Measurements from ENCODE around the gene GLG1. TPM values are rescaled to one million over a fixed set of nuclear protein-coding genes. Genes with fewer than 3 reads are reported as not detected.
"Not testable (repeated sequence)": the region's sequence is repeated elsewhere in the genome, so short reads cannot be mapped to it uniquely, and the experiment has no call there.

The GLG1 gene
- total RNA-seq, 1 donor from 2014 or later = 276 TPM

DNA sequence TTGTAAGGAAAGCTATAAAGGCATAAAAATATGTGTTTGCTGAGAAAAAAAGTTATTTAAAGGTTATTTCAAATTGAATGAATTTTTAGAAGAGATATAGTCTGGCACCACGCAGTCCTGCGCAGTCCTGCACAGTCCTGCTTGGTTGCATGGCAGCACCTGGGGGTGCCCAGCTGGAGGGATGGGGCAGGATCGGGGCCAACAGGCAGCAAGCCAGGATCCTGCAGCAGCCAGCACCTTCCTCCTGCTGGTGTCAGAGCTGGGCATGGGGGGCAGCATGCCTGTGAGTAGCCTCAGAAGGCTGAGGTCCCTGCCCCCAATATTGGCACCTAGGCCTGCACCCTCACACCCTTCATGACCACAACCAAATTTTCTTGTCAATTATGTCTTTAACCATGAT is 46.0 kb downstream of the GLG1 start:
- Mint-ChIP-seq H3K9me3 (ENCODE audit: low read depth) (no peaks in the 10 kb centered on the region), H3K4me3 (ENCODE audit: unreplicated experiment) (no peak overlapping the region), H3K4me1 (ENCODE audit: low read depth) (peaks cover 46% of the 10 kb centered on the region), H3K27ac (ENCODE audit: unreplicated experiment) (no peak overlapping the region), H3K27me3 (ENCODE audit: low read depth) (no peaks in the 10 kb centered on the region), H3K36me3 (ENCODE audit: low read depth) (no peaks in the 10 kb centered on the region)
- TF ChIP-seq, protein P1, sequence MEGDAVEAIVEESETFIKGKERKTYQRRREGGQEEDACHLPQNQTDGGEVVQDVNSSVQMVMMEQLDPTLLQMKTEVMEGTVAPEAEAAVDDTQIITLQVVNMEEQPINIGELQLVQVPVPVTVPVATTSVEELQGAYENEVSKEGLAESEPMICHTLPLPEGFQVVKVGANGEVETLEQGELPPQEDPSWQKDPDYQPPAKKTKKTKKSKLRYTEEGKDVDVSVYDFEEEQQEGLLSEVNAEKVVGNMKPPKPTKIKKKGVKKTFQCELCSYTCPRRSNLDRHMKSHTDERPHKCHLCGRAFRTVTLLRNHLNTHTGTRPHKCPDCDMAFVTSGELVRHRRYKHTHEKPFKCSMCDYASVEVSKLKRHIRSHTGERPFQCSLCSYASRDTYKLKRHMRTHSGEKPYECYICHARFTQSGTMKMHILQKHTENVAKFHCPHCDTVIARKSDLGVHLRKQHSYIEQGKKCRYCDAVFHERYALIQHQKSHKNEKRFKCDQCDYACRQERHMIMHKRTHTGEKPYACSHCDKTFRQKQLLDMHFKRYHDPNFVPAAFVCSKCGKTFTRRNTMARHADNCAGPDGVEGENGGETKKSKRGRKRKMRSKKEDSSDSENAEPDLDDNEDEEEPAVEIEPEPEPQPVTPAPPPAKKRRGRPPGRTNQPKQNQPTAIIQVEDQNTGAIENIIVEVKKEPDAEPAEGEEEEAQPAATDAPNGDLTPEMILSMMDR (IDR thresholded peaks at IDR 0.05) = no peak
- DNase-seq (ENCODE audit: low spot score) = no peak

- no peak overlapping the region for H3K4me3 Mint-ChIP-seq (ENCODE audit: unreplicated experiment)
- no peaks in the 10 kb centered on the region for H3K9me3 Mint-ChIP-seq (ENCODE audit: low read depth)
- no peak overlapping the region for H3K27ac Mint-ChIP-seq (ENCODE audit: unreplicated experiment)
- H3K27me3 Mint-ChIP-seq (ENCODE audit: low read depth) = no peaks in the 10 kb centered on the region
- peaks cover 27% of the 10 kb centered on the region for H3K4me1 Mint-ChIP-seq (ENCODE audit: low read depth)
- H3K36me3 Mint-ChIP-seq (ENCODE audit: low read depth) = no peaks in the 10 kb centered on the region
- TF ChIP-seq, protein P1 (IDR thresholded peaks at IDR 0.05) = no peak
- no peak for DNase-seq (ENCODE audit: low spot score)
Observed at GRCh38 chr16:74558873-74559272, 48.0 kb downstream of the GLG1 start.

DNA sequence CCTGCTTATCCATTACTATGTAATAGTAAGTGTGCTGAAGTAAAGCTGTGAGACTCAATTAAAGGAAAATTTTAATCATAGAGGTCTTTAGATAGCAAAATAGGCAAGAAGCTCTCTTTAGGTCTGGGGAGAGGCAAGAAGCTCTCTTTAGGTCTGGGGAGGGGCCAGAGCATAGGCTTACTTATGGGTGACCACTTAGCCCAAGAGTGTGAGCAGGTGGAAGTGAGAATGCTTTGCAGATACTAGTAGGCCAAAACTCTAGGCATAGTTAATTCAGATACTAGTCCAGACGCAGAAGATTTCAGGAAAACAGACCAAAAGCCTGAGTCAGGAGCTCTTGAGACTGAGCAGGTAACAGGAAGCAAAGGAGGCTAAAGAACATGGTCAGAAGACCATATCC is 49.6 kb downstream of the GLG1 start:
- peak overlapping the region; percentile 14 for H3K27ac Mint-ChIP-seq (ENCODE audit: unreplicated experiment)
- DNase-seq (ENCODE audit: low spot score) = no peak
- no peaks in the 10 kb centered on the region for H3K36me3 Mint-ChIP-seq (ENCODE audit: low read depth)
- TF ChIP-seq, protein P1 (IDR thresholded peaks at IDR 0.05) = no peak
- H3K9me3 Mint-ChIP-seq (ENCODE audit: low read depth) = no peaks in the 10 kb centered on the region
- no peaks in the 10 kb centered on the region for H3K27me3 Mint-ChIP-seq (ENCODE audit: low read depth)
- no peak overlapping the region for H3K4me3 Mint-ChIP-seq (ENCODE audit: unreplicated experiment)
- H3K4me1 Mint-ChIP-seq (ENCODE audit: low read depth) = peaks cover 20% of the 10 kb centered on the region

- H3K27me3 Mint-ChIP-seq (ENCODE audit: low read depth) = no peaks in the 10 kb centered on the region
- H3K9me3 Mint-ChIP-seq (ENCODE audit: low read depth) = no peaks in the 10 kb centered on the region
- no peak for DNase-seq (ENCODE audit: low spot score)
- TF ChIP-seq, protein P1 (IDR thresholded peaks at IDR 0.05) = no peak
- H3K4me1 Mint-ChIP-seq (ENCODE audit: low read depth) = peaks cover 15% of the 10 kb centered on the region
- H3K4me3 Mint-ChIP-seq (ENCODE audit: unreplicated experiment) = no peak overlapping the region
- no peaks in the 10 kb centered on the region for H3K36me3 Mint-ChIP-seq (ENCODE audit: low read depth)
- H3K27ac Mint-ChIP-seq (ENCODE audit: unreplicated experiment) = no peak overlapping the region
Observed at GRCh38 chr16:74556375-74556922, 50.5 kb downstream of the GLG1 start.

DNA sequence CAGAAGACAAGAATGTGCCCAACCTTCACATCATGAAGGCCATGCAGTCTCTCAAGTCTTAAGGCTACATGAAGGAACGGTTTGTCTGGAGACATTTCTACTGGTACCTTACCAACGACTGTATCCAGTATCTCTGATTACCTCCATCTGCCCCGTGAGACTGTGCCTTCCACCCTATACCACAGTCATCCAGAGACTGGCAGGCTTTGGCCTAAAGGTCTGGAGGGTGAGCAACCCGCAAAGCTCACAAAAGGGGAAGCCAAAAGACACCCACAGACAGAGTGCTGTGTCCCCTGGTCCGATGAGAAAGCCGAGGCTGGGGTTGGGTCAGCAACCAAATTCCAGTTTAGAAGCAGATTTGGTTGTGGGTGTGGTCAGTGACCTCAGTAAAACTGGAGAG is 54.6 kb downstream of the GLG1 start:
- H3K27ac Mint-ChIP-seq (ENCODE audit: unreplicated experiment); H3K36me3 Mint-ChIP-seq (ENCODE audit: low read depth); H3K27me3 Mint-ChIP-seq (ENCODE audit: low read depth); H3K4me3 Mint-ChIP-seq (ENCODE audit: unreplicated experiment); H3K9me3 Mint-ChIP-seq (ENCODE audit: low read depth); DNase-seq (ENCODE audit: low spot score): not testable (repeated sequence)
- peaks cover 22% of the 10 kb centered on the region for H3K4me1 Mint-ChIP-seq (ENCODE audit: low read depth)

DNA sequence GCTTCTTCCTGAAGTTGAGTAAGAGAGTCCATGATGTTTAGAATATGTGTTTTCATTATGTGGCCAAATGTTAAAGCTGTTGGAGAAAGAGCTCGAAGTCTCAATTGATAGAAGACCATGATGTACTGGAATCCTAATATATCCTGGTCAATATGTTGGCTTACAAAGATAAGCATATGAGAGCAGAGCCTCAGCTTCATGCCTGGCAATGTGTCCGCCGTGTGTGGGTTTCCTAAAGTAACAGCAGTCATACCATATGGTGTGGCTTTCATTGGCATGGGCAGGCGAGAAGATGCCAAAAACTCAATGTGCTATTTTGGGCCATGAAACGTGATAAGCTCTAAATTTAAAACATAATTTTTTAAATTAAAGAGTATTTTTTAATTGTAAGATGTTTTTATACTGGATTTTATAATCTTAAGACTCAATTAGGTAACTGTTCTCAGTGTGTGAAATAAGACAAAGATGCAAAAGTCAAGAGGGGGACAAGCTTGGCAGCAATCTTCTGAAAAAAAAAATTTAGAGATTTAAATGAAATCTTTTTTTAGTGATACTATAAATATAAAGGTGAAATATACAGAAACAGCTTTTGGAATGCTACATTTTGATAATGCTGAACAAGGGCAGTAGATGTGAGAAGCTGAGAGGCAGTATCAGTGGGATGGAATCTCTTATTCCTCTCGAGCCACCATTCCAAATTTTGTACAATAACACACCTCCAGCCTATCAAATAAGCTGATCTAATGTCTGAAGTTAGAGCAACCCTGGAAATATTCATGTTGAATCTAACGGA is 56.5 kb downstream of the GLG1 start:
- not testable (repeated sequence) for H3K4me3 Mint-ChIP-seq (ENCODE audit: unreplicated experiment); H3K9me3 Mint-ChIP-seq (ENCODE audit: low read depth); H3K36me3 Mint-ChIP-seq (ENCODE audit: low read depth)

DNA sequence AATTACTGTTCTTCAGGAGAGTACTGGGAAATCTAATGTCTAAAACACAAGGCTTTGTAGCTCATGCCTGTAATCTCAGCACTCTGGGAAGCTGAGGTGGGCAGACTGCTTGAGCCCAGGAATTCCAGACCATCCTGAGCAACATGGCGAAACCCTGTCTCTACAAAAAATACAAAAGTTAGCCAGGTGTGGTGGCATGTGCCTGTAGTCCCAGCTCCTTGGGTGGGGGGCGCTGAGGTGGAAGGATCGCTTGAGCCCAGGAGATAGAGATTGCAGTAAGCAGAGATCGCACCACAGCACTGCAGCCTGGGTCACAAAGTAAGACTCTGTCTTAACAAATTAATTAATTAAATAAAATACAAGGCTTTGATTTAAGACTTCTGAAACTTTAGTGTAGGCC is 60.8 kb downstream of the GLG1 start:
- H3K27ac Mint-ChIP-seq (ENCODE audit: unreplicated experiment); DNase-seq (ENCODE audit: low spot score); H3K4me3 Mint-ChIP-seq (ENCODE audit: unreplicated experiment); H3K36me3 Mint-ChIP-seq (ENCODE audit: low read depth); H3K9me3 Mint-ChIP-seq (ENCODE audit: low read depth); H3K27me3 Mint-ChIP-seq (ENCODE audit: low read depth): not testable (repeated sequence)
- peaks cover 24% of the 10 kb centered on the region for H3K4me1 Mint-ChIP-seq (ENCODE audit: low read depth)

More for the DNA sequence above, 56.5 kb downstream of the GLG1 start:
- DNase-seq (ENCODE audit: low spot score); H3K27me3 Mint-ChIP-seq (ENCODE audit: low read depth): not testable (repeated sequence)
- Mint-ChIP-seq H3K4me1 (ENCODE audit: low read depth) (peaks cover 23% of the 10 kb centered on the region), H3K27ac (ENCODE audit: unreplicated experiment) (peak overlapping the region; percentile 63)

DNA sequence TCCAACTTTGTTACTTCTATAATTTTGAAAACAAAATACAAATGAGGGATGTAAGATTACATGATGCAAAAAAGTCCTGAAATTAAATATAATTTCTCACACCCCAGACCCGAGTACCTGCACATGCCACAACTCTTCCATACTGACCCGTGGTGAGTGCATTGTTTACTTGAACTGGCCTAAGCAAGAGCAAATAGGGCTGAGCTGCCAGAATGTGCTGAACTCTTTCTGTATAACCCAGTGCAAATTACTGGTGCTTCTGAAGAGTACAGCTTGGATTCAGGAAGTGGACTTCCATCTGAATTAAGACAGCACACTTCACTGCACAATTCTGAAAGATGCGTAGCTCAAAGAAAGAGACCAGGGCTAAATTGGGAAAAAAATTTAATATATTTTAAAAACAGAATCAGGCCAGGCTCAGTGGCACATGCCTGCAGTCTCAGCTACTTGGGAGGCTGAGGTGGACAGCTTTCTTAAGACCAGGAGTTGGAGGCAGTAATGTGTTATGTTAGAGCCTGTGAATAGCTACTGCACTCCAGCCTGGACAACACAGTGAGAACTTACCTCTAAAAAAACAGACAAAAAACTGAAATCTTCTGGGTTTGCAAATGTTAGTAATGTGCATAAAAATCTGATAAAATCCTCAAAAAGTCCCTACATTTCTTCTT is 63.9 kb downstream of the GLG1 start:
- not testable (repeated sequence) for H3K9me3 Mint-ChIP-seq (ENCODE audit: low read depth); DNase-seq (ENCODE audit: low spot score); H3K4me3 Mint-ChIP-seq (ENCODE audit: unreplicated experiment); H3K27ac Mint-ChIP-seq (ENCODE audit: unreplicated experiment); H3K27me3 Mint-ChIP-seq (ENCODE audit: low read depth); H3K36me3 Mint-ChIP-seq (ENCODE audit: low read depth)
- peaks cover 17% of the 10 kb centered on the region for H3K4me1 Mint-ChIP-seq (ENCODE audit: low read depth)

DNA sequence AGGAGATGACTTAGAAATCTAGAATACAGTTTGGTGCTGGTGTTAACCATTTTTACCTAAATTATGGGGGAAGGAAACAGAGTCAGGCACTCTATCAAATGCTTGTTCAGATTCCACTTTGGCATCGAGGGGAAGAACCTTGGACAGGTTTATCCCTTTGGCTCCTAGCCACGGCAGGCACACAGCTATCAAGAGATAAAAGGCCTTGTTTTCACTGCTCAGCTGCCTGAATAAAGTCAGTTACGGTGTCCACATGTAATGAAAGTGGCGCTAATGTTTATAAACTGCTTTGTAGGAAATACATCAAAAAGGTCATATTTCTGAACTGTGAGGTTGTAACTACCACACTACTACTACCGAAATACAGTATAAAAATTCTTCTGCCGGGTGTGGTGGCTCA is 66.3 kb downstream of the GLG1 start:
- not testable (repeated sequence) for H3K27me3 Mint-ChIP-seq (ENCODE audit: low read depth); H3K27ac Mint-ChIP-seq (ENCODE audit: unreplicated experiment); H3K4me3 Mint-ChIP-seq (ENCODE audit: unreplicated experiment); DNase-seq (ENCODE audit: low spot score); H3K9me3 Mint-ChIP-seq (ENCODE audit: low read depth); H3K4me1 Mint-ChIP-seq (ENCODE audit: low read depth); H3K36me3 Mint-ChIP-seq (ENCODE audit: low read depth)
